ENCODE data around the gene ADAMTSL4.
"Not testable (repeated sequence)": the region's sequence is repeated elsewhere in the genome, so short reads cannot be mapped to it uniquely, and the experiment has no call there.

Gene ADAMTSL4

DNA sequence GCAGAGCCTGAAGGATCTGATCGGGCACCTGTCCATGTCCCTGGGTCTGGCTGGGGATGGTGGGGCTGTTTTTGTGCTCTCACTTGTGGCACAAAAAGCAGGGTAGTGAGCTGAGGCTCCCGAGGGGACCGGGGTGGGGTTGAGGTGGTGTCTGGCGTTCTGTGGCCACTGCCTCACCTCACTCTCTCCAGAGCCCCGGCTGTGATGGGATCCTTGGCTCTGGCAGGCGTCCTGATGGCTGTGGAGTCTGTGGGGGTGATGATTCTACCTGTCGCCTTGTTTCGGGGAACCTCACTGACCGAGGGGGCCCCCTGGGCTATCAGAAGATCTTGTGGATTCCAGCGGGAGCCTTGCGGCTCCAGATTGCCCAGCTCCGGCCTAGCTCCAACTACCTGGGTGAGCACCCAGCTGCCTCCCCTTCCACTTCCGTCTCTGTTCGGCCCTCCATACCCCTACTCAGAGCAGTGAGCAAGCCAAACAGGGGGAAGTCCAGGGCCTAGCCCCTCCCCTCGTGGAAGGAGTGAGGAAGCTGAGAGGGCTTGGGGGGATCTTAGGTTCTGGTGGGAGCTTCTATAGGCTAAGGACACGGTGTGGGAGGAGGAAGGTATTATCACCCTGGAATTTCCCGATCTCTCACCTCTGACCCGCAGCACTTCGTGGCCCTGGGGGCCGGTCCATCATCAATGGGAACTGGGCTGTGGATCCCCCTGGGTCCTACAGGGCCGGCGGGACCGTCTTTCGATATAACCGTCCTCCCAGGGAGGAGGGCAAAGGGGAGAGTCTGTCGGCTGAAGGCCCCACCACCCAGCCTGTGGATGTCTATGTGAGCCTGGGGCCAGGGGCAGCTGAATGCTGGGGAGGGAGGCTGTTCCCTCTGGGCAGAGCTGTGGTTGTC lies 7.0 kb downstream of the ADAMTSL4 start:
- no peak for DNase-seq

- DNase-seq, result no peak
These were observed 7.9 kb downstream of the ADAMTSL4 start for GRCh38 chr1:150557065-150557600.

DNA sequence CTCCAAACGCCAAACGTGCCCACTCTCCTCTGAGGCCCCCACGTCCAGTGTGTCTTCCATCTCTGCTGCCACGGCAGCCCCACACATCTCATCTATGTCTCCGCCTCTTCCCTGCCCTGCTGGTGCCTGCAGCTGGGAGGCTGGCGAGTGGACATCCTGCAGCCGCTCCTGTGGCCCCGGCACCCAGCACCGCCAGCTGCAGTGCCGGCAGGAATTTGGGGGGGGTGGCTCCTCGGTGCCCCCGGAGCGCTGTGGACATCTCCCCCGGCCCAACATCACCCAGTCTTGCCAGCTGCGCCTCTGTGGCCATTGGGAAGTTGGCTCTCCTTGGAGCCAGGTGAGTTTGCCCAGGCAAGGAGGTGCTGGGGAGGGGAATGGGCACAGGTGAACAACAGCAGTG lies 8.6 kb downstream of the ADAMTSL4 start:
- DNase-seq, result no peak

DNA sequence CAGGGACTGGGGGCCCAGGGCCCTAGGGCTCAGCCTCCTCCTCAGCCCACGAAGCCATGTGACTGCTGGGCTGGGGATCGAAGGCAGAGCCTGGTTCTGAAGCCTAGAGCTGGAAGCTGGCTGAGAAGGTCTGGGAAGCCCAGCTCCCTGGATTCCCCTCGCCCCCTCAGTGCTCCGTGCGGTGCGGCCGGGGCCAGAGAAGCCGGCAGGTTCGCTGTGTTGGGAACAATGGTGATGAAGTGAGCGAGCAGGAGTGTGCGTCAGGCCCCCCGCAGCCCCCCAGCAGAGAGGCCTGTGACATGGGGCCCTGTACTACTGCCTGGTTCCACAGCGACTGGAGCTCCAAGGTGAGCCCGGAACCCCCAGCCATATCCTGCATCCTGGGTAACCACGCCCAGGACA lies 9.1 kb downstream of the ADAMTSL4 start:
- no peak for DNase-seq

DNA sequence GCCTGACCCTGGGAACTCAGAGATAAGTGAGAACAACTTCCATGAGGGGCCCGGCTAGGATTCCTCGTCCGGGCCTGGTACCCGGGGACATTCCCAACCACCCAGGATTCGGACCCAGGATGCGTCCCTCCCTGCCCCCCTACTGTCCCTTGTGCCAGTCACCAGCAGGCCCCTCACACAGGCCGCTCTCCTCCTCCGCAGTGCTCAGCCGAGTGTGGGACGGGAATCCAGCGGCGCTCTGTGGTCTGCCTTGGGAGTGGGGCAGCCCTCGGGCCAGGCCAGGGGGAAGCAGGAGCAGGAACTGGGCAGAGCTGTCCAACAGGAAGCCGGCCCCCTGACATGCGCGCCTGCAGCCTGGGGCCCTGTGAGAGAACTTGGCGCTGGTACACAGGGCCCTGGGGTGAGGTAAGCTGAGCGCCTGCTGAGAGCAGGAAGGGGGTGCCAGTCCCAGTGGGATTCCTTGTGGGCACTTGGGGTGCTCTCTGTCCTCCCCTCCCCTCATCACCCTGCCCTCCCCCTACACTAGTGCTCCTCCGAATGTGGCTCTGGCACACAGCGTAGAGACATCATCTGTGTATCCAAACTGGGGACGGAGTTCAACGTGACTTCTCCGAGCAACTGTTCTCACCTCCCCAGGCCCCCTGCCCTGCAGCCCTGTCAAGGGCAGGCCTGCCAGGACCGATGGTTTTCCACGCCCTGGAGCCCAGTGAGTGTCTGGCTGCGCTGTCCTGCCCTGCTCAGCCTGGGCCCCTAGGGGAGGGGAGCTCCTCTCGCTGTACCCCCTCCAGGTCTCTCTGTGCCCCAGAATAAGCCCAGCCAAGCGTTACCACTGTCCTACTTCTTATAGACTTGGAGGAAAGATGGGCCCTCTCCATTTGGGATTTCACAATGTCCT lies 9.8 kb downstream of the ADAMTSL4 start:
- DNase-seq, result no peak

DNA sequence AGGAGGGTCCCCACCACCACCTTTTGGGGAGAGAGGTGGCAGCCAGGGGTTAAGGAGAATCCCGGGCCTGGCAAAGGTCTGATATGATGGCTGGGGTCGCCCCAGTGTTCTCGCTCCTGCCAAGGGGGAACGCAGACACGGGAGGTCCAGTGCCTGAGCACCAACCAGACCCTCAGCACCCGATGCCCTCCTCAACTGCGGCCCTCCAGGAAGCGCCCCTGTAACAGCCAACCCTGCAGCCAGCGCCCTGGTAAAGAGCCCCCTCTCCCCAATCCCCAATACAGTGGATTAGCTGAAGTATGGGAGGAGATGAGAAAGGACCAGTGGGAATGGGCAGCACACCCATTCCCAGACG lies 10.4 kb downstream of the ADAMTSL4 start:
- DNase-seq, result no peak

GRCh38 chr1:150560011-150560438 lies 10.8 kb downstream of the ADAMTSL4 start:
- DNase-seq, result peak; percentile 87

DNA sequence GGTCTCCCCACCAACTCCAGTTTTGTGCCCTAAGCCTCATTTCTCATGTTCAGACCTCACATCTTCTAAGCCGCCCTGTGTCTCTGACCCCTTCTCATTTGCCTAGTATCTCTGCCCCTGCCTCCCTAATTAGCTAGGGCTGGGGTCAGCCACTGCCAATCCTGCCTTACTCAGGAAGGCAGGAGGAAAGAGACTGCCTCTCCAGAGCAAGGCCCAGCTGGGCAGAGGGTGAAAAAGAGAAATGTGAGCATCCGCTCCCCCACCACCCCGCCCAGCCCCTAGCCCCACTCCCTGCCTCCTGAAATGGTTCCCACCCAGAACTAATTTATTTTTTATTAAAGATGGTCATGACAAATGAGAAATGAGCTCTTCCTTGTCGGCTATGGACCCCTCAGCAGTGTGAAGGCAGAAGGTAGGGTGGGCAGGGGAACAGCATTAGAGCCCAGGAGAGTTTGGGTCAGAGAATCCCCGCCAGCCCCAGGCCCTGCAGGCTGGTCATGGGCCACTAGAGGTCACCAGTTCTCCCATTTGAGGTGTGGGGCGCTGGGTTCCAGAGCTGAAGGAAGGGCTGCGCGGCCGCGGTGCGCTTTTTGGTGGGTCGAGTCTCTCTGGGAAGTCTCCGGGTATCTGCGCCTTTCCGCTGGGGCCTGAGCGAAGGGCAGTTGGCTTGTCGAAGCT lies 11.5 kb downstream of the ADAMTSL4 start:
- DNase-seq, result peak; percentile 92

DNA sequence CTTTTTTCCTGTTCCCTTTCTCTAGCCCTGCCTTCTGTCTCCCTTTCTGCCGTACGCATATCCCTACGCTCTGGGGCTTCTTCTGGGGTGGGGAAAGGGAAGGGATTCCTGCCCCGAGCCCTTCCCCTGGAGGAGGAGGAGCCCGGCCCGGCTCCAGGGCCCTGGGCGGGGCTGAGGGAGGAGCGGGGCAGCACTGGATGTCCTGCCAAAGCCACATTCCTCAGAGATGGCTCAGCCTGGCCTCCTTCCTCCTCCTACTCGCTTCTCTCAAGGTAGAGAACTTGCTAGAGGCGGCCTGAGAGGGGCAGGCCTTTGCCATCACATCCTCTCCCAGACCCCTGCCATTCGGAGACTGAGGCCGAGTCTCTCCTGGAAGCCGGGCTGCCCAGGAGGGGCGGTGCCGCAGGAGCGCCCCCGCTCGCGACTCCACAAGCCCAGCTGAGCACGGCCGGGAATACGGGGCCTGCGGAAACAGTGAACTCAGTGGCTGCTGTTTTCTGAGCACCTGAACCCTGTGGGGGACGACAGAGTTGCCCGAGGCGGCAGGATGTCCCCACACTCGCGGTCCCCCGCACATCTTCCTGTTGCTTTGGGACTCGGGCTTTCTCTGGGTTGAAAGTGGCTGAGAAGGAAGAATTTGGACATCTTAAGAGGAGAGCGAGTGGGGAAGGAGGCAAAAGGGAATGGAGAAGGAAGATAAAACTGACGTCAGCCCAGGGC lies 12.2 kb downstream of the ADAMTSL4 start:
- peak; percentile 82 for DNase-seq

- DNase-seq, result peak; percentile 94
These were observed 12.8 kb downstream of the ADAMTSL4 start for GRCh38 chr1:150561974-150562445.

DNA sequence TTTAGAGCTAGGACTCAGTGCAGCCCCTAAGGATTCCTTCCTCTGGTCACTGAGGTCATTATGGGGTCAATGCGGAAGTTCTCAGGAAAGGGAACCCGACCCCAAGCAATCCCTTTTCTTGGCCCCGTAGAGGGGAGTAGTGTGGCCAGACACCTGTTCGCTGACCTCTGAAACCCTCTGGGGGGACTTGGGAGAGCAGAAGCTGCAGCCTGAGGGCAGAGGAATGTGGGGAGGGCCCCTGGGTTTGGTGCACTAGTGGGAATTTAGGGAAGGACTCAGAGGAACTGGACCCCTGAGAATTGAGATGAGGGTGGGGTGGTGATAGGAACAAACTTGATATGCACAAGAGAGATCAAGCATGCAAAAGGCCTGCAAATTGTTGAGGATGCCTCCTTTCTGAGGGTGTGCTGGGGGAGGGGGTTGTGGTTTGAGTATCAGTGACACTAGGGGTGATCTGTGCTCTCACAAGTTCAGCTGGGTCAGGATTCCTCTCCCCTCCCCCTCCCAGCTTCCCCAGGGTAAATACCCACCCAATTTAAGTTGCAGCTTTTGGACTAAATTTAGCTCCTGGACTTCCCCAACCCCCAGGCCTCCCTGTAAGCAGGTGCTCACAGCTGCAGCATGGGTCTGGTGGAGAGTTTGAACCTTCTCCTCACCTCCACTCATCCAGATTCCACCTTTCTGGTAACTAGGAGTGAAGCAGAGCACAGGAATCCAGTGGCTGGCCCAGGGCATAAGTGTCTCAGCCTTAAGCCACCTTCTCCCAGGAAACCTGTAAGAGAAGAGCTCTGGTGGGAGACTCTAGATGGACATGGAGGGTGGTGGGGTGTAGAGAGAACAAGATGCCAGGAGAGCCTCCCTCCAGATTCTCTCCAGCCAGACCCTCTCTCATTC lies 13.5 kb downstream of the ADAMTSL4 start:
- peak; percentile 83 for DNase-seq

GRCh38 chr1:150563340-150564038 lies 14.3 kb downstream of the ADAMTSL4 start:
- DNase-seq, result peak; percentile 60

DNA sequence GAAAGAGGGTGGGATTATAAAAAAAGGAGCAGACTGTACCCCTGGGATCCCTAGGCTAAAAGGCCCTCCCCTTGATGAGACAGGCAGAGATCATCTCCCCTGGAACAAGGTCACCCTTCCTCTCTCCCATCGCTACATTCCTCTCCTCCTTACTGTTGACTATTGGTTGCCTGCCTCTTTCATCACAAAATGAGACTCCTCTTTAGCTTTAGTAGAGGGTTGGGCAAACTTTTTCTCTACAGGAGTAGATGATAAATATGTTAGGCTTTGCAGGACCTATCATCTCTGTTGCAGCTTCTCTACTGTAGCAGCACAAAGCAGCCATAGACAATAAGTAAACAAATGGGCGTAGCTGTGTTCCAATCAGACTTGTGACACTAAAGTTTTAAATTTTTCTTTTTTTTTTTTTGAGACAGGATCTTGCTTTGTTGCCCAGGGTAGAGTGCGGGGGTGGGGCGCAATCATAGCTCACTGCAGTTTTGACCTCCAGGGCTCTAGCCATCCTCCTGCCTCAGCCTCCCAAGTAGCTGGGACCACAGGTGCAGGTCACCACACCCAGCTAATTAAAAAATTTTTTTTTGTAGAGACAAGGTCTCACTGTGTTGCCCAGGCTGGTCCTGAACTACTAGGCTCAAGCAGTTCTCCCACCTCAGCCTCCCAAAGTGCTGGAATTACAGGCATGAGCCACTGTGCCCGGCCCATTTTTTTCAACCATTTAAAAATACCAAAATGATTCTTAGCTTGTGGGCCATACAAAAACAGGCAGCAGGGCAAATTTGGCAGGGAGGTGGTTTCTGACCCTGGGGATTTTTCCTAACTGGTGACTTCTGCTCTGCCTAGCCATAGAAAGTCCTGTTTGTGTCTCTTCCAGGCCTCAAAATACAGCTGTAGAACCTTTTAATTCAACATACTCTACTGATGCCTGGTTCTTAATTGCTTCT lies 15.1 kb downstream of the ADAMTSL4 start:
- peak; percentile 55 for DNase-seq

GRCh38 chr1:150565240-150565991 lies 16.2 kb downstream of the ADAMTSL4 start:
- DNase-seq, result not testable (repeated sequence)

- DNase-seq, result no peak
These were observed 17.6 kb downstream of the ADAMTSL4 start for GRCh38 chr1:150566589-150567340.

DNA sequence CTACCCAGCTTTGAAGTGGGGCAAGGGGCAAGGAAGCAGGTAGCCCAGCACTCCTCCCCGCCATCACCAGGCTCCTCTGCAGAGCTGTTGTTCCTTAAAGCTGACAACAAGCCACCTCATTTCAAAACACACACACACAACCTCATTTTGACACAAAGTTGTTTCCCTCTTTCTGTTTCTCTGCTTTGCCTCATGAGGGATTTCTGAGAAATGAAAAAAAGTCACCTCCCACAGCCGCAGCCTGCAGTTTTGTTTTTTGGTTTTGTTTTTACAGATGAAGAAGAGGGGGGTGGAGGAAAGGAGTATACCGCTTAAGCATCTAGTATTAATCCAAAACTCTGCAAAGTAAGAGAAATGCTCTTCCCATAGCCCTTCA lies 18.1 kb downstream of the ADAMTSL4 start:
- DNase-seq, result peak; percentile 71

DNA sequence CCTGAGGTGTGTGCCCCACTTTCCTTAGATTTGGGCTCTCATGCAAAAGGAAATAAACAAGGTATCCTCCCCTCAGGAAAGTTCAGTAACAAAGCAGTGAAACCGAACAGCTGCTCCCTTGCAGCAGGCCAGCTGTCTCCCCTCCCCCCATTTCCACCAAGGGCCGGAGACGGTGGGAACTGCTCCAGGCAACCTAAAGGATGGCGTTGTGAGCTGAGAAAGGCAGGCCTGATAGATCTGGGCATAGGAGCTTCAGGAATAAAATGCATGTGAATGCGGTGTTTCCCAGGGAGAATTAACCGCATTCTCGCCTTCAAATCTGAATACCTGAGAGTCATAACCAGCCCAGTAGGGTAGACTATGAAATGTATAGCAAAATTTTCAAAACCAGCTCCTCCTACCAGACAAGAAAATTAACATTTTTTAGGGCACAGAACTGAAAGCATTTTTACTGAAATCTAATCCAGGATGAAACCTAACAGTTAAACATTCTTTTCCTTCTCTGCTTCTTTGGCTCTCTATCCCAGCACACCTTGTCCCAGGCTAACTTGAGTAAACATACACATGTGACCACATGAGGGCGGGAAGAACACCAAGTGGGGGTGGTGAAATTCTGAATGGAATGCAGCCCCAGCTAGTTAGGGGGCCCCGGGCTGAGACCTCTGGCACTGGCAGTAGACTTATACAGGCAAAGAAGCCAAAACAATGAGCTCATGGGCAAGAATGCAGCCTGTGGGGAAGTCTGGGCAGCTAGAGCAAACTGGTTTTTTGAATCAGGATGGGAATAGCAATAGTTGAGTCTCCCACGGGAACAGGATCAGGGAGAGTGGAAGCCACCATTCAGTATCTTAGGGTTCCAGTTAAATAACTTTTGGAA lies 18.7 kb downstream of the ADAMTSL4 start:
- peak; percentile 76 for DNase-seq

Data from stimulated activated CD8-positive, alpha-beta memory T cell treated with anti-CD3 and anti-CD28 coated beads, Interleukin-4, amount 100 ng/mL, for 48 hours (primary cell).